Liver (tissue), 9 donors: ENCODE data around the gene JMJD7. TPM values are rescaled to one million over a fixed set of nuclear protein-coding genes. Genes with fewer than 3 reads are reported as not detected.

Experiments
- DNase-seq: peaks from one replicate; pipeline ENCODE4 v3.0.0-alpha.2; 2017; ENCODE audit warnings: low spot score
- H3K27ac ChIP-seq, 2 donors: one replicate each; pipeline ENCODE4 v1.7.0; 2013; ENCODE audit warnings: inconsistent platforms in 2 of 2, low read length in 2 of 2, control low read depth in 1 of 2, low read depth in 1 of 2, mild to moderate bottlenecking in 1 of 2
- H3K27me3 ChIP-seq, 4 donors: one replicate each; pipeline versions ENCODE4 v1.6.1 to v1.7.0; 2013; ENCODE audit warnings: low read length in 3 of 4, inconsistent platforms in 1 of 4, mild to moderate bottlenecking in 1 of 4, moderate library complexity in 1 of 4; ENCODE audit not compliant: control insufficient read depth in 4 of 4, insufficient read depth in 4 of 4
- H3K36me3 ChIP-seq, 4 donors: one replicate each; pipeline versions ENCODE4 v1.6.1 to v1.7.0; 2013; ENCODE audit warnings: low read length in 3 of 4, mild to moderate bottlenecking in 3 of 4, low read depth in 1 of 4, moderate library complexity in 1 of 4; ENCODE audit not compliant: control insufficient read depth in 4 of 4, insufficient read depth in 3 of 4
- H3K4me1 ChIP-seq, 4 donors: one replicate each; pipeline versions ENCODE4 v1.6.1 to v1.7.0; 2013; ENCODE audit warnings: low read length in 3 of 4, mild to moderate bottlenecking in 3 of 4, moderate library complexity in 1 of 4; ENCODE audit not compliant: control insufficient read depth in 4 of 4, insufficient read depth in 4 of 4
- H3K4me3 ChIP-seq, 3 donors: one replicate each; pipeline versions ENCODE4 v1.6.1 to v1.7.0; 2013; ENCODE audit warnings: low read length in 3 of 3, control low read depth in 1 of 3, low read depth in 1 of 3, mild to moderate bottlenecking in 1 of 3
- H3K9ac ChIP-seq, 2 donors: one replicate each; pipeline ENCODE4 v1.7.0; 2013; ENCODE audit warnings: low read length in 2 of 2, mild to moderate bottlenecking in 2 of 2, moderate library complexity in 2 of 2, control low read depth in 1 of 2, low read depth in 1 of 2
- H3K9me3 ChIP-seq, 4 donors: one replicate each; pipeline versions ENCODE4 v1.6.1 to v1.7.0; 2013; ENCODE audit warnings: low read length in 3 of 4; ENCODE audit not compliant: control insufficient read depth in 4 of 4
- EGR1 ChIP-seq, 2 donors: IDR thresholded peaks; 2 replicates each; pipeline ENCODE4 v1.6.1; 2016 to 2018; ENCODE audit warnings: antibody characterized with exemption in 2 of 2, low read depth in 2 of 2
- FOXA1 ChIP-seq: IDR thresholded peaks from 2 replicates; pipeline ENCODE4 v1.6.1; 2016; ENCODE audit warnings: antibody characterized with exemption
- FOXA2 ChIP-seq: IDR thresholded peaks from 2 replicates; pipeline ENCODE4 v1.6.1; 2016; ENCODE audit warnings: antibody characterized with exemption
- GABPA ChIP-seq, 2 donors: IDR thresholded peaks in 1 of 2; conservative IDR thresholded peaks in 1 of 2; 2 replicates each; pipeline ENCODE4 v1.6.1; 2016; ENCODE audit warnings: antibody characterized with exemption in 2 of 2, mild to moderate bottlenecking in 1 of 2, moderate library complexity in 1 of 2
- HNF4A ChIP-seq, 2 donors: conservative IDR thresholded peaks; 2 replicates each; pipeline ENCODE4 v1.6.1; 2016; ENCODE audit warnings: antibody characterized with exemption in 2 of 2, mild to moderate bottlenecking in 2 of 2
- JUND ChIP-seq, 2 donors: IDR thresholded peaks; 2 replicates each; pipeline ENCODE4 v1.6.1; 2016; ENCODE audit warnings: antibody characterized with exemption in 2 of 2
- RAD21 ChIP-seq, 2 donors: IDR thresholded peaks; 2 replicates each; pipeline ENCODE4 v1.6.1; 2016; ENCODE audit warnings: antibody characterized with exemption in 2 of 2, mild to moderate bottlenecking in 2 of 2
- SP1 ChIP-seq: IDR thresholded peaks from 2 replicates; pipeline ENCODE4 v1.6.1; 2018; ENCODE audit warnings: antibody characterized with exemption, mild to moderate bottlenecking
- TAF1 ChIP-seq: conservative IDR thresholded peaks from 2 replicates; pipeline ENCODE4 v1.6.1; 2016; ENCODE audit warnings: antibody characterized with exemption, mild to moderate bottlenecking
- YY1 ChIP-seq: IDR thresholded peaks from 2 replicates; pipeline ENCODE4 v1.6.1; 2016; ENCODE audit warnings: antibody characterized with exemption, mild to moderate bottlenecking
- WGBS: extraction: QIAGEN DNeasy Blood & Tissue Kit; methylation state at CpG from one replicate; pipeline ENCODE4 v1.1.7; 2013; 5-methylcytosine and 5-hydroxymethylcytosine counted together
- polyA plus RNA-seq, 2 donors: library from polyadenylated mRNA; stranded (reverse) in 1 of 2; unstranded in 1 of 2; fragments of 200-250 nt in 1 of 2; fragments of >200 nt in 1 of 2; fragmentation: Nextera tagmentation in 1 of 2; extraction: Ambion mirVana in 1 of 2; gene quantifications; one replicate each; pipeline versions ENCODE4 v1.2.1 to v1.2.3, GENCODE V29; 2013 to 2015
- total RNA-seq, 2 donors: library from RNA; depleted of rRNA; stranded (reverse); fragments of >200 nt; gene quantifications; one replicate each; pipeline ENCODE4 v1.2.3, GENCODE V29; 2014
- TF ChIP-seq, protein P1 (sequence below): IDR thresholded peaks from 2 replicates; pipeline ENCODE4 v1.6.1; 2016; ENCODE audit warnings: antibody characterized with exemption
- TF ChIP-seq, protein P2 (sequence below): IDR thresholded peaks from 2 replicates; pipeline ENCODE4 v1.6.1; 2016; ENCODE audit warnings: antibody characterized with exemption
- TF ChIP-seq, protein P3 (sequence below): IDR thresholded peaks from 2 replicates; pipeline ENCODE4 v1.6.1; 2016; ENCODE audit warnings: antibody characterized with exemption
- TF ChIP-seq, protein P4 (sequence below): fragments of 150-350 bp; IDR thresholded peaks from 2 replicates; pipeline ENCODE4 v1.5.1; 2017; ENCODE audit warnings: improper control_type of control experiment, low read depth, low read length; ENCODE audit not compliant: missing input control
- TF ChIP-seq, protein P5 (sequence below): IDR thresholded peaks from 2 replicates; pipeline ENCODE4 v1.6.1; 2016; ENCODE audit warnings: antibody characterized with exemption, mild to moderate bottlenecking
- donor health status: healthy.
- donor health status: healthy.
- donor health status: healthy.
- donor health status: healthy.
- donor health status: healthy.

The JMJD7 gene
- total and polyA plus RNA-seq, 4 donors = 0.75 to 5.9 (median 5.4) TPM

DNA sequence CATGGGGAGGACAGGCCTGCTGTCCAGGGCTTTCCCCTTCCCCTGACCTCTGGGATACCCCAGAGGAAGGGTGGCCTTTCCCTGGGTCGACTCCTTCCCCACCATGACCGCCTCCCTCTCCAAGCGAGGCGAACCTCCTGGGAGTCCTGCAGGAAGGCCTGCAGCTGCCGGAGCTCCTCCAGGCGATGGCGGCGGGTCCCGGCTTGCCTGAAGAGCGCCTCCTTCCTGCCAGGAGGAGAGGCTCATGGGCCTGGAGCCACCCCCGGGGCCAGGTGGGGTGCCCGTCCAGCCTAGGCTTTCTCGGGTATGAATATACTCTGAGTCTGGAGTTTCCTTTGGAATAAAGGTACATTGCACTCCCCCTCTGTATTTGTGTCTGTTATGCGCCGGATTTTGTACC is 30.9 kb downstream of the JMJD7 start:
- DNase-seq = no peak
- no peak overlapping the region for H3K9ac ChIP-seq
- no peak overlapping the region for H3K4me3 ChIP-seq
- H3K27me3 ChIP-seq = no peaks in the 10 kb centered on the region
- H3K36me3 ChIP-seq = no peaks in the 10 kb centered on the region
- WGBS = 96% methylated on average over 15 of the region's 15 CpGs
- H3K27ac ChIP-seq = no peak overlapping the region
- H3K9me3 ChIP-seq = no peaks in the 10 kb centered on the region
- TF ChIP-seq HNF4A (conservative IDR thresholded peaks at IDR 0.05) (no peak), JUND (IDR thresholded peaks at IDR 0.05) (no peak), EGR1 (IDR thresholded peaks at IDR 0.05; ENCODE audit: low read depth in 2 of 2) (no peak), TAF1 (no peak), GABPA (IDR thresholded peaks at IDR 0.05 in 1 of 2, conservative IDR thresholded peaks at IDR 0.05 in 1 of 2) (no peak), FOXA1 (no peak), RAD21 (IDR thresholded peaks at IDR 0.05) (no peak), SP1 (no peak), FOXA2 (no peak), YY1 (no peak)
- TF ChIP-seq, protein P1, sequence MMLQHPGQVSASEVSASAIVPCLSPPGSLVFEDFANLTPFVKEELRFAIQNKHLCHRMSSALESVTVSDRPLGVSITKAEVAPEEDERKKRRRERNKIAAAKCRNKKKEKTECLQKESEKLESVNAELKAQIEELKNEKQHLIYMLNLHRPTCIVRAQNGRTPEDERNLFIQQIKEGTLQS = no peak
- TF ChIP-seq, protein P2, sequence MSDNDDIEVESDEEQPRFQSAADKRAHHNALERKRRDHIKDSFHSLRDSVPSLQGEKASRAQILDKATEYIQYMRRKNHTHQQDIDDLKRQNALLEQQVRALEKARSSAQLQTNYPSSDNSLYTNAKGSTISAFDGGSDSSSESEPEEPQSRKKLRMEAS = no peak
- TF ChIP-seq, protein P3, sequence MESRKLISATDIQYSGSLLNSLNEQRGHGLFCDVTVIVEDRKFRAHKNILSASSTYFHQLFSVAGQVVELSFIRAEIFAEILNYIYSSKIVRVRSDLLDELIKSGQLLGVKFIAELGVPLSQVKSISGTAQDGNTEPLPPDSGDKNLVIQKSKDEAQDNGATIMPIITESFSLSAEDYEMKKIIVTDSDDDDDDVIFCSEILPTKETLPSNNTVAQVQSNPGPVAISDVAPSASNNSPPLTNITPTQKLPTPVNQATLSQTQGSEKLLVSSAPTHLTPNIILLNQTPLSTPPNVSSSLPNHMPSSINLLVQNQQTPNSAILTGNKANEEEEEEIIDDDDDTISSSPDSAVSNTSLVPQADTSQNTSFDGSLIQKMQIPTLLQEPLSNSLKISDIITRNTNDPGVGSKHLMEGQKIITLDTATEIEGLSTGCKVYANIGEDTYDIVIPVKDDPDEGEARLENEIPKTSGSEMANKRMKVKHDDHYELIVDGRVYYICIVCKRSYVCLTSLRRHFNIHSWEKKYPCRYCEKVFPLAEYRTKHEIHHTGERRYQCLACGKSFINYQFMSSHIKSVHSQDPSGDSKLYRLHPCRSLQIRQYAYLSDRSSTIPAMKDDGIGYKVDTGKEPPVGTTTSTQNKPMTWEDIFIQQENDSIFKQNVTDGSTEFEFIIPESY = no peak
- TF ChIP-seq, protein P4, sequence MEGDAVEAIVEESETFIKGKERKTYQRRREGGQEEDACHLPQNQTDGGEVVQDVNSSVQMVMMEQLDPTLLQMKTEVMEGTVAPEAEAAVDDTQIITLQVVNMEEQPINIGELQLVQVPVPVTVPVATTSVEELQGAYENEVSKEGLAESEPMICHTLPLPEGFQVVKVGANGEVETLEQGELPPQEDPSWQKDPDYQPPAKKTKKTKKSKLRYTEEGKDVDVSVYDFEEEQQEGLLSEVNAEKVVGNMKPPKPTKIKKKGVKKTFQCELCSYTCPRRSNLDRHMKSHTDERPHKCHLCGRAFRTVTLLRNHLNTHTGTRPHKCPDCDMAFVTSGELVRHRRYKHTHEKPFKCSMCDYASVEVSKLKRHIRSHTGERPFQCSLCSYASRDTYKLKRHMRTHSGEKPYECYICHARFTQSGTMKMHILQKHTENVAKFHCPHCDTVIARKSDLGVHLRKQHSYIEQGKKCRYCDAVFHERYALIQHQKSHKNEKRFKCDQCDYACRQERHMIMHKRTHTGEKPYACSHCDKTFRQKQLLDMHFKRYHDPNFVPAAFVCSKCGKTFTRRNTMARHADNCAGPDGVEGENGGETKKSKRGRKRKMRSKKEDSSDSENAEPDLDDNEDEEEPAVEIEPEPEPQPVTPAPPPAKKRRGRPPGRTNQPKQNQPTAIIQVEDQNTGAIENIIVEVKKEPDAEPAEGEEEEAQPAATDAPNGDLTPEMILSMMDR = no peak
- TF ChIP-seq, protein P5, sequence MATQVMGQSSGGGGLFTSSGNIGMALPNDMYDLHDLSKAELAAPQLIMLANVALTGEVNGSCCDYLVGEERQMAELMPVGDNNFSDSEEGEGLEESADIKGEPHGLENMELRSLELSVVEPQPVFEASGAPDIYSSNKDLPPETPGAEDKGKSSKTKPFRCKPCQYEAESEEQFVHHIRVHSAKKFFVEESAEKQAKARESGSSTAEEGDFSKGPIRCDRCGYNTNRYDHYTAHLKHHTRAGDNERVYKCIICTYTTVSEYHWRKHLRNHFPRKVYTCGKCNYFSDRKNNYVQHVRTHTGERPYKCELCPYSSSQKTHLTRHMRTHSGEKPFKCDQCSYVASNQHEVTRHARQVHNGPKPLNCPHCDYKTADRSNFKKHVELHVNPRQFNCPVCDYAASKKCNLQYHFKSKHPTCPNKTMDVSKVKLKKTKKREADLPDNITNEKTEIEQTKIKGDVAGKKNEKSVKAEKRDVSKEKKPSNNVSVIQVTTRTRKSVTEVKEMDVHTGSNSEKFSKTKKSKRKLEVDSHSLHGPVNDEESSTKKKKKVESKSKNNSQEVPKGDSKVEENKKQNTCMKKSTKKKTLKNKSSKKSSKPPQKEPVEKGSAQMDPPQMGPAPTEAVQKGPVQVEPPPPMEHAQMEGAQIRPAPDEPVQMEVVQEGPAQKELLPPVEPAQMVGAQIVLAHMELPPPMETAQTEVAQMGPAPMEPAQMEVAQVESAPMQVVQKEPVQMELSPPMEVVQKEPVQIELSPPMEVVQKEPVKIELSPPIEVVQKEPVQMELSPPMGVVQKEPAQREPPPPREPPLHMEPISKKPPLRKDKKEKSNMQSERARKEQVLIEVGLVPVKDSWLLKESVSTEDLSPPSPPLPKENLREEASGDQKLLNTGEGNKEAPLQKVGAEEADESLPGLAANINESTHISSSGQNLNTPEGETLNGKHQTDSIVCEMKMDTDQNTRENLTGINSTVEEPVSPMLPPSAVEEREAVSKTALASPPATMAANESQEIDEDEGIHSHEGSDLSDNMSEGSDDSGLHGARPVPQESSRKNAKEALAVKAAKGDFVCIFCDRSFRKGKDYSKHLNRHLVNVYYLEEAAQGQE = no peak
- no peaks in the 10 kb centered on the region for H3K4me1 ChIP-seq
